Osteoblast (primary cell): Measurements from ENCODE around the gene SHISAL1. TPM values are rescaled to one million over a fixed set of nuclear protein-coding genes. Genes with fewer than 3 reads are reported as not detected.

ENCODE experiments used
- DNase-seq: peaks from one replicate; pipeline ENCODE4 v3.0.0; 2011; ENCODE audit warnings: low spot score, mixed read lengths; ENCODE audit not compliant: insufficient read length; ENCODE audit errors: missing footprints
- H2AFZ ChIP-seq: 2 replicates; pipeline ENCODE4 v1.6.0; 2011; ENCODE audit warnings: mild to moderate bottlenecking, low read length
- H3K27ac ChIP-seq: 2 replicates; pipeline ENCODE4 v1.5.1; 2011; ENCODE audit warnings: mild to moderate bottlenecking, low read depth, low read length, moderate library complexity
- H3K27me3 ChIP-seq: 2 replicates; pipeline ENCODE4 v1.6.0; 2012; ENCODE audit warnings: mild to moderate bottlenecking, control low read depth, inconsistent platforms, low read length, moderate library complexity; ENCODE audit not compliant: insufficient read depth
- H3K36me3 ChIP-seq: 2 replicates; pipeline ENCODE4 v1.5.1; 2011; ENCODE audit warnings: mild to moderate bottlenecking, low read length, control low read depth, moderate library complexity; ENCODE audit not compliant: insufficient read depth
- H3K4me1 ChIP-seq: 2 replicates; pipeline ENCODE4 v1.5.1; 2011; ENCODE audit warnings: mild to moderate bottlenecking, low read length, control low read depth, moderate library complexity; ENCODE audit not compliant: insufficient read depth
- H3K4me2 ChIP-seq: 2 replicates; pipeline ENCODE4 v1.6.0; 2011; ENCODE audit warnings: mild to moderate bottlenecking, low read length; ENCODE audit not compliant: insufficient read depth
- H3K4me3 ChIP-seq: fragments of 200-600 bp; sonication (generic); 3 replicates; pipeline ENCODE4 v1.5.1; 2012; ENCODE audit warnings: mild to moderate bottlenecking, low read length, inconsistent platforms; ENCODE audit not compliant: insufficient read depth
- H3K79me2 ChIP-seq: 2 replicates; pipeline ENCODE4 v1.6.0; 2012; ENCODE audit warnings: mild to moderate bottlenecking, low read length, control low read depth, inconsistent platforms; ENCODE audit not compliant: insufficient read depth
- H3K9me3 ChIP-seq: 2 replicates; pipeline ENCODE4 v1.5.1; 2011; ENCODE audit warnings: low read depth, low read length, control low read depth
- H4K20me1 ChIP-seq: 2 replicates; pipeline ENCODE4 v1.6.0; 2012; ENCODE audit warnings: mild to moderate bottlenecking, low read length, control low read depth; ENCODE audit not compliant: insufficient read depth
- total RNA-seq: library from RNA; depleted of rRNA; stranded (reverse); fragments of >200 nt; gene quantifications from 2 replicates; pipeline ENCODE4 v1.2.3, GENCODE V29; 2012
- TF ChIP-seq, protein P1 (sequence below): IDR thresholded peaks from 2 replicates; pipeline ENCODE4 v1.5.1; 2011; ENCODE audit warnings: mild to moderate bottlenecking, low read depth, low read length, moderate library complexity; ENCODE audit errors: extremely low read depth

The SHISAL1 gene
- total RNA-seq, 1 donor, result 52.5 TPM

DNA sequence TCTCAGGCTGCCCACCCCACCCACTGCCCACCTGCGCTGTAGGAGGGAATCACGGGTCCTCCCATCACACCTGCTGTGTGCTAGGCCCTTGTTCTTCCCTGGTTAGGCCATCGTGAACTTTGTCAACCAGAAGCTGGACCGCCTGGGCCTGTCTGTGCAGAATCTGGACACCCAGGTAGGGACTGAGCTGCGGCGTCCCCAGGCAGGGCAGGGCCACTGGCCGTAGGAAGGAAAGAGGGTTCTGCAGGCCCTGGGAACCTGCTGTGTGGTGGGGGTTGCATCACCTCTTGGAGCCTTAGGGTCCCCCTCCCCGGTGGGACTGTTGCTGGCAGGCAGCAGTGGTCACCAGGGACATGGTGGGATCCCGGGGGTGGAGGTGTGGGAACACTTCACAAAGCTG, 116.5 kb downstream of the SHISAL1 start:
- DNase-seq, result no peak
- Histone ChIP-seq H3K27ac (no peak overlapping the region), H4K20me1 (no peaks in the 10 kb centered on the region), H3K4me2 (no peak overlapping the region), H3K36me3 (no peaks in the 10 kb centered on the region), H3K4me1 (peaks cover 8% of the 10 kb centered on the region), H3K79me2 (no peaks in the 10 kb centered on the region), H2AFZ (no peak overlapping the region), H3K27me3 (peaks cover 30% of the 10 kb centered on the region), H3K4me3 (no peak overlapping the region), H3K9me3 (no peaks in the 10 kb centered on the region)
- TF ChIP-seq, protein P1, sequence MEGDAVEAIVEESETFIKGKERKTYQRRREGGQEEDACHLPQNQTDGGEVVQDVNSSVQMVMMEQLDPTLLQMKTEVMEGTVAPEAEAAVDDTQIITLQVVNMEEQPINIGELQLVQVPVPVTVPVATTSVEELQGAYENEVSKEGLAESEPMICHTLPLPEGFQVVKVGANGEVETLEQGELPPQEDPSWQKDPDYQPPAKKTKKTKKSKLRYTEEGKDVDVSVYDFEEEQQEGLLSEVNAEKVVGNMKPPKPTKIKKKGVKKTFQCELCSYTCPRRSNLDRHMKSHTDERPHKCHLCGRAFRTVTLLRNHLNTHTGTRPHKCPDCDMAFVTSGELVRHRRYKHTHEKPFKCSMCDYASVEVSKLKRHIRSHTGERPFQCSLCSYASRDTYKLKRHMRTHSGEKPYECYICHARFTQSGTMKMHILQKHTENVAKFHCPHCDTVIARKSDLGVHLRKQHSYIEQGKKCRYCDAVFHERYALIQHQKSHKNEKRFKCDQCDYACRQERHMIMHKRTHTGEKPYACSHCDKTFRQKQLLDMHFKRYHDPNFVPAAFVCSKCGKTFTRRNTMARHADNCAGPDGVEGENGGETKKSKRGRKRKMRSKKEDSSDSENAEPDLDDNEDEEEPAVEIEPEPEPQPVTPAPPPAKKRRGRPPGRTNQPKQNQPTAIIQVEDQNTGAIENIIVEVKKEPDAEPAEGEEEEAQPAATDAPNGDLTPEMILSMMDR, result no peak

DNA sequence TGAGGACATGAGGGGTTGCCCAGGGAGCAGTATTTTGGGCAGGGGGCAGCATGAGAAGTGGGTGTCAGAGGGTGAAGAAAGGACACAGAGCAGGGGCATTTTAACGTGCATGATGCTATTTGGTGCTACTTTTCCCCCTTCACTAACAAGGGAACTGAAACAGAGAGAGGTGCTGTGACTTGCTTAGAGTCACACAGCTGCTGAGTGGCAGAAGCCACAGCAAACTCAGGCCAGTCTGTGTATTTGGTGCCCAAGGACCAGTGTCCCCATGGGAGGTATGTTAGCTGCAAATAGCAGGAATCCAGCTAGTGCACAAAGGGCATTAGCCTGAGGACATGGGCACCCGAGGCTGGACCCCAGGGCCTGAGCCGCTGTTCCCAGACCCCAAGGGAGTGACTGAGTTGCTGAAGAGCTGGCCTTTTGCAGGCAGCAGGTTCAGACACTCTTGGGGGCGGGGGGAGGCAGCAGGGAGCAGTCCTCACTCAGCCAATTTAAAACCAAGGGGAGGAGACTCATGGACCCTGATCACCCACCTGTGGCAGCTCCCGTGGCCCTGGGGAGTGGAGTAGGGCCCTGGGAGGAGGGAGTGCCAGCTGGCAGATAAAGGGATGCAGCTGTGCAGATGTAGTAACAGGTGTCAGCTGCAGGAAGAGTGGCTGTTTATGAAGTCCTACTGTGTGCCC, 117.4 kb downstream of the SHISAL1 start:
- H4K20me1 ChIP-seq, result no peaks in the 10 kb centered on the region
- H3K27me3 ChIP-seq, result peaks cover 30% of the 10 kb centered on the region
- peaks cover 8% of the 10 kb centered on the region for H3K4me1 ChIP-seq
- no peak overlapping the region for H3K27ac ChIP-seq
- no peaks in the 10 kb centered on the region for H3K9me3 ChIP-seq
- TF ChIP-seq, protein P1, result no peak
- DNase-seq, result no peak
- H2AFZ ChIP-seq, result no peak overlapping the region
- H3K4me3 ChIP-seq, result no peak overlapping the region
- no peaks in the 10 kb centered on the region for H3K79me2 ChIP-seq
- H3K4me2 ChIP-seq, result no peak overlapping the region
- H3K36me3 ChIP-seq, result no peaks in the 10 kb centered on the region

DNA sequence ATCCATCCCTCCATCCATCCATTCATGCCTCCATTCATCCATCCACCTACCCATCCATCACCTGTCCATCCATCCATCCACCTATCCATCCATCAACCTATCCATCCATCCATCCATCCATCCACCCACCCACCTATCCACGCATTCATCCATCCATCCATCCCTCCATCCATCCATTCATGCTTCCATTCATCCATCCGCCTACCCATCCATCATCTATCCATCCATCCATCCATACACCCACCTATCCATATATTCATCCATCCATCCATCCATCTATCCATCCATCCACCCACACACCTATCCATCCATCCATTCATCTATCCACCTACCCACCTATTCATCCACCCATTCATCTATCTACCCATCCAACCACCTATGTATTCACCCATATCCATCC, 118.2 kb downstream of the SHISAL1 start:
- no peak overlapping the region for H2AFZ ChIP-seq
- peaks cover 8% of the 10 kb centered on the region for H3K4me1 ChIP-seq
- peaks cover 30% of the 10 kb centered on the region for H3K27me3 ChIP-seq
- DNase-seq, result no peak
- no peaks in the 10 kb centered on the region for H4K20me1 ChIP-seq
- no peak overlapping the region for H3K4me3 ChIP-seq
- H3K4me2 ChIP-seq, result no peak overlapping the region
- H3K79me2 ChIP-seq, result no peaks in the 10 kb centered on the region
- H3K36me3 ChIP-seq, result no peaks in the 10 kb centered on the region
- no peaks in the 10 kb centered on the region for H3K9me3 ChIP-seq
- TF ChIP-seq, protein P1, result no peak
- H3K27ac ChIP-seq, result no peak overlapping the region

Other genes starting within 250 kb of the SHISAL1 start
- gene PARVG, start 132.0 kb downstream of the SHISAL1 start, total RNA-seq, result 1.1 and 1.5 TPM in 2 replicates
- 26.5 and 30.4 TPM in 2 replicates for gene RTL6, start 185.3 kb upstream of the SHISAL1 start, total RNA-seq